Measurements from ENCODE around the gene RNF224. TPM values are rescaled to one million over a fixed set of nuclear protein-coding genes. Genes with fewer than 3 reads are reported as not detected.

RNF224 gene
- total and polyA plus RNA-seq, 2 of the 13 experiments (the other 11 are each of a cell fraction or from before 2014, with no cell fraction given): 0.09 TPM; not detected in 1

GRCh38 chr9:137234055-137234697, 6.9 kb downstream of the RNF224 start (continued):
- TF ChIP-seq E2F5 (CRISPR knock-in tag; conservative IDR thresholded peaks at IDR 0.05): no peak
- TF ChIP-seq WIZ (CRISPR knock-in tag; IDR thresholded peaks at IDR 0.05): no peak
- no peak for TF ChIP-seq CBX5 (CRISPR knock-in tag; IDR thresholded peaks at IDR 0.05; ENCODE audit: borderline replicate concordance)
- no peak for TF ChIP-seq MXD3 (CRISPR knock-in tag; IDR thresholded peaks at IDR 0.05)
- TF ChIP-seq HOXA3 (CRISPR knock-in tag; IDR thresholded peaks at IDR 0.05): 0 out of 2 replicates have a peak, but pooled peaks have one; percentile 46
- TF ChIP-seq DPF2 (CRISPR knock-in tag; IDR thresholded peaks at IDR 0.05; ENCODE audit: borderline replicate concordance, low read depth): no peak
- no peak for TF ChIP-seq ZNF556 (CRISPR knock-in tag; IDR thresholded peaks at IDR 0.05; ENCODE audit: borderline replicate concordance)
- no peak for TF ChIP-seq THAP7 (CRISPR knock-in tag; IDR thresholded peaks at IDR 0.05)
- TF ChIP-seq ZFP36L1 (CRISPR knock-in tag; IDR thresholded peaks at IDR 0.05): no peak
- no peak for TF ChIP-seq FOXA1 (IDR thresholded peaks at IDR 0.05)
- no peak for TF ChIP-seq FOXA1 (CRISPR knock-in tag; IDR thresholded peaks at IDR 0.05)
- no peak for TF ChIP-seq ZNF10 (CRISPR knock-in tag; IDR thresholded peaks at IDR 0.05; ENCODE audit: borderline replicate concordance, low read depth)
- TF ChIP-seq ZNF672 (CRISPR knock-in tag; IDR thresholded peaks at IDR 0.05): no peak; the same call in 1 of the 2 replicates
- TF ChIP-seq ZNF34 (CRISPR knock-in tag; IDR thresholded peaks at IDR 0.05; ENCODE audit: borderline replicate concordance): no peak
- peak; percentile 52; the same call in 1 of the 2 replicates for TF ChIP-seq GABPB1 (CRISPR knock-in tag; IDR thresholded peaks at IDR 0.05)
- TF ChIP-seq MYC (CRISPR knock-in tag; IDR thresholded peaks at IDR 0.05; ENCODE audit: borderline replicate concordance): peak; percentile 50; the same call in 1 of the 2 replicates
- no peak for TF ChIP-seq MED8 (CRISPR knock-in tag; IDR thresholded peaks at IDR 0.05; ENCODE audit: insufficient replicate concordance)
- TF ChIP-seq E2F2 (CRISPR knock-in tag; IDR thresholded peaks at IDR 0.05; ENCODE audit: borderline replicate concordance): no peak
- no peak for TF ChIP-seq ZHX1 (CRISPR knock-in tag; IDR thresholded peaks at IDR 0.05; ENCODE audit: low read depth)
- TF ChIP-seq IRX3 (CRISPR knock-in tag; IDR thresholded peaks at IDR 0.05; ENCODE audit: borderline replicate concordance, low read depth): no peak
- no peak for TF ChIP-seq JUND (CRISPR knock-in tag; IDR thresholded peaks at IDR 0.05)
- no peak for TF ChIP-seq EEA1 (CRISPR knock-in tag; IDR thresholded peaks at IDR 0.05; ENCODE audit: borderline replicate concordance)
- no peak for TF ChIP-seq MED13 (CRISPR knock-in tag; IDR thresholded peaks at IDR 0.05)
- TF ChIP-seq HNRNPH1 (optimal IDR thresholded peaks at IDR 0.05; ENCODE audit: low read depth, low read length): no peak
- no peak for TF ChIP-seq NFIC (IDR thresholded peaks at IDR 0.05; ENCODE audit: low read length)
- 0 out of 2 replicates have a peak, but pooled peaks have one; percentile 15 for TF ChIP-seq PHF8 (CRISPR knock-in tag; IDR thresholded peaks at IDR 0.05)
